NCI-H1048 (cell line): Measurements from ENCODE around the gene PPFIA2.

Experiments
- DNase-seq: peaks from one replicate; lab custom pipeline; 2025; lab: John Stamatoyannopoulos, UW

PPFIA2 gene

DNA sequence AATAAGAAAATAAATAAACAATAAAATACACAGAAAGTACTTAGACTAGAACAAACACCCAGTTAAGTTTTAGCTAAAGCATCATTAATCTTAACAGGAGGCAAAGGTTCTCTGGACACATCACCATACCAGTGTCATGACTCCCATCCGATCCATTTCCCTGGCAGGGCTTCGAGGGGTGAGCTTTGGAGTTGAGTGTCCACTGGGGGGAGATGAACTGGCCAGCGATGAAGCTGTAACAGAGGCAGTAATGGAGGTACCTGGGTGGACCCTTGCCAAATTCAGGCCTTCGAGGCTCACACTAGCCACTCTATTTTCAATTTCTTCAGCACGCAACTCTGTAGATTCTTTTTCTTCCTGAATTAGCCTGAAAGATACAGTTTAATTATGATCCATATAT, 411.7 kb downstream of the PPFIA2 start:
- no peak for DNase-seq

DNA sequence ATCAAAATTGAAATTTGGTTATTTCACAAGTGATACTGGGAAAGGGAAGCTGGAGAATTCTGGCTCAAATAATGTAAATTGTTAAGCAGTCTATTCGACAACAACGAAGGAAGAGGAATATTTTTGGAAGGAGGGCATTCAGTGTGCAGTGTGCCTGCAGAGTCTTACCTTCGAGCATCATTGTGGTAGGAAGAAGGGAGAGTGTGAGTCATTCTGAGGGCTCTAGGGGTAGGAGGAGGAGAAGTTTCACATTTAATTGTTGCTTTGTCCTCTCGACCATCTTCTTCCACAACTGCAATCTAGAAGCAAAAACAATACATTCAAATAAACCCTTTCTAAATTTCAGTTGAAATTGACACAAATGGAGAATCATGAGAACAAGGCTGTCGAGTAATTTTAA, 418.2 kb downstream of the PPFIA2 start:
- DNase-seq, result no peak

DNA sequence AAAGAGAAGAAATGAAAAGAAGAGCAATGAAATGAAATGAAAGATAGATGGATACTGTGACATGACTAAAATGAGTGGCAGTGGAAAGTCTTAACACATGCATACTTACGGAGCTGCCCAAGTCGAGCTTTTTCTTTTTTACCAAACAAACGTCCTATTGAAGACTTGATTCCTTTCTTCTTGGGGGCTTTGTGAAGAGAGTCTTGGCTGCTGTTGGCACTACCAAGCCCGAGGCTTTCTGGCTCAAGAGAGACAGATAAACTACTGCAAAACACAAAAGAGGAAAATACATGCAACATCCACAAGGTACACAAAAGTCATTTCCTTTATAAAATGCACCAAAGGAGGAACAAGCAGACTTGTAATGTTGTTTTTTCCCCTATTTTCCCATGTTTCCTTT, 420.1 kb downstream of the PPFIA2 start:
- DNase-seq, result no peak

DNA sequence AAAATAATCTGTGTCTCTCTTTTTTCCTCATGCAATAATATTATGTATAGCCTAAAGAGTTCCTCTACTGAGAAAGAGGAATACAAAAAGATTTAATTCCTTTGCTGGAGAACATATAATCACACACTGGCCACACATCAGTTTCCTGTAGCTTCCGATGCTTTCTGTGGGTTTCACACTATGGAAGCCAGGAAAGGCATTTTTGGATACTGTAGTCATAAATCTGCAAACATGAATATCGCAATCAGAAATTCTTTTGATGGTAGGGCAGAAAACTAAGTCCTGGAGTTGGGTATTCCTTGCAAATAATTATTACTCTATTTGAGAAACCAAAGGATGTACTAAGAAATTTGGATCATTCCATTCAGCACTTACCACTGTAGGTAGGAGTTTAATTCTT, 421.3 kb downstream of the PPFIA2 start:
- DNase-seq, result no peak

DNA sequence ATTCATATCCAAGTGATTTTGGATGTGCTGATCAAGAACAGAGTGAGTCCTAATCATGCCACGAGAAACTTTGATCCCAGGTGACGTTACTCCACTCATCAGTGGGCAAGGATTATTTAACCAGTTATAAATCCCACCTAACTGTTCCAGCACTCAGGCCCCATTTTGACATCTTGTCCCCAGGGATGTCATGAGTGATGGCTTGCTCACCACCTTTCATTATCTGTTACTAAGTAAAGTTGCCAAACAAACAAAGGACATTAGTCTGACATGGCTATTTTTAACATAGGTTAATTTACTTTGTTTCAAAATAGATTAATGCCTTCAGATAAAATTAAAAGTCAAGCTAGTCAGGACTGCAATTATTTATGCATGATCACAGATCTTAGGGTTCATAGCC, 425.3 kb downstream of the PPFIA2 start:
- no peak for DNase-seq

DNA sequence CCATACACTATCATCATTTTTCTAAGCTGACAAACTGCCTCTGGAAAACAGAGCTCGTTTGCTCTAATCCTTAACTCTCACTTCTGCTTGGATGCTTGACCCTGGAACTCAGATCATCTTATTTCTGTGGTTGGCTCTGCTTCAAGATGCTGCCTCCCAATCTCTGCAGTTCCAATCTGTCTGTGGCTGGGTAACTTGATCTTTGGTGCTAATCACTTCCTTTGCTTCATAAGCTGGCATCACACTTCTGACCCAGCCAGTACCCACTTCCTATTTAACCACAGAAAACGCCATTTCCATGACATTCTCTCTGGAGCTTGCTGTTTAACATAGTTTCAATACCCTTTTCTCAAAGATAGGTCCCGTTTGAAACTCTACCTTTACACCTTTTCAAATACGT, 427.1 kb downstream of the PPFIA2 start:
- DNase-seq, result no peak

DNA sequence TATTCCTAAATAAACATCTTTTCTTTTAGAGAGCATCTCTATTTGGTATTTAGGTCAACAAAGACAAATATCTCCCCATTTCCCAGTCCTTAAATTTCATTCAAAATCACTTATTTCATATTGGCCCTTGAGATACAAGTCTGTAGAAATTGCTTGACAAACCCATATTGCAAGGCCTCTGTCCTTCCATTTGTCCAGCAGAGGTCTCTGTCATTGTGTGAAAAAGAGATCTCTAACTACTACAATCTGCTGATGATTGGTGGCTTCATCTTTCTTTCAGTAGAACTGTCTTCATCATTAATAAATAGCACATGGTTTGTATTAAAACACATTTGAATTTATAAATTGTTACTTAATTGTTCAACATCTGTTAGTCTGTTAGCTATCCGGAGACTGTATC, 428.7 kb downstream of the PPFIA2 start:
- DNase-seq, result no peak

DNA sequence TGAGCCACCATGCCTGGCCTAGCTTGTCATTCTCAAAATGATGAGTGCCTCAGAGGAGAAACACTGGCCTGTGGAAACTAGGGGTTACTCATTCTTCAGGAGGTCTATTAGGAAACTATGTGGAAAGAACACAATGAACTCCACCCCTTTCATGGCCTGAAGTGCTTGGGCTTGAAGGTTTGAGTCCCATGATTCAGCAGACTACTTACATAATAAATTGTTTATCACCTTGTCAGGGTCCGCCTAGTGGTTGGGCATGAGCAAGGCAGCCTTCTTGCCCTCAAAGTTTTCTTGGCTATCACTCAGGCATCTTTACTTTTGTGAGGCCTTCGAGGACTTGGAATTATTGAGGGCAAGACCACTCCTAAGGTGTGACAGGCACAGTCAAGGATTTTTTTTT, 430.1 kb downstream of the PPFIA2 start:
- DNase-seq, result no peak

DNA sequence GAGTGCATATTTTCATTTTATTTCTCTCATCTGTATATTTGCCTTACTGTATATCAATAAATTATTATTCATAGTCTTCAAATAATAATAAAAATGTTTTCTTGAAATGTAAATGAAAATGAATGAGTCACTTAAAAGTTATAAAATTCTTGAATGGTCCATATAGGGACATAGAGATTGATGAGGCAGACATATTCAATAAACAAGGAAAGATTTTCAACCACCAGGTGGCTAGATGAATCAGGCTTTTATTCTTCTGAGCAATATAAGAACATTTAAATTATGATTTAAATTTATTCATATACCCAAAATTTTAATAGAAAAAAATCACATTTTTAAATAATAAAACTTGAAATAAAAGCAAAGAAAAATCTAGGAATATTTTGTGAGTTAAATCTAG, 431.7 kb downstream of the PPFIA2 start:
- DNase-seq, result no peak

DNA sequence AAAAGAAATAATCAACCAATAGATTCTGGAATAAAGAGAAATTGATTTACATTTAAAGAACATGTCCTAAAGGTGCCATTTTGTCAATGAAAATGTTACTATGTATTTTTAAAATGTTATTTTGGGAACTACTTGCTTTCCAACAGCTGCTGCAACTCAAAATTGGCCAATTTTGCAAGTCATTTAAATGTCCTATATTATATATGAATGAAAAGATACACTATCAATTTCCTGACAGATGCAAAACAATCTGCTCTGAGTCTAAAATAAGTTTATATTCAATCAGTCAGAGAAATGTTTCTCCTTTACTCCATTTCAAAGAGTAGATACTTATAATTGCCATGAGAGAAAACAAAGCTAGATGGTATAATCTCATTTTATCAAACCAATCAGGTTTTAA, 434.1 kb downstream of the PPFIA2 start:
- no peak for DNase-seq

DNA sequence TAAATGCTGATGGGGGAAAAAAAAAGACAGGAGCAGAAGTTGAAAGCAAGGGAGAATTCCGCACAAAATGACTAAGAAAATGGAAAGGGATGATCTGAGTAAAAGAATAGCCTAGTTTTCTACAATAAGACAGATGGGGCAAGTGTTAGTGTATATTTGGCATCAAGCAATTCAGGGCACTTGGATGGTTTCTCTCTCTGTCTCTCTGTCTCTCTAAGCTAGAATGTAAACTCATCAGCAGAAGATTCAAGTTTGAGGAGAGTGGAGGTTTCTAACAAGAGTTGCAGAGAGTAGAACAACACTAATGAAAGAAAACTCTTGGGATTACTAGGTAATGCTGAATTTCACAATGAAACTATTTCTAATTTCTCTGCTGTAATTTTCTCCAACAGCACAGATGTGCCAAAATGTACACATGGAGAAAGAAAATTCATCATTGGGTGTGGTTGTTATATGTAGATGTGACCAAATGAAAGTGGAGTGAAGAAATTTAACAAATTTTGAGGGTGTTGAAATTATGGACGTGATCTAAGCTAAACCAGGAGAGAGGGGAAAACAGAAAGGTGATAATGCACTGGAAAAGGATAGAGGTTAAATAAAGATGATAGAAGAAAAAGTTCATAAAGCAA, 444.1 kb downstream of the PPFIA2 start:
- no peak for DNase-seq

DNA sequence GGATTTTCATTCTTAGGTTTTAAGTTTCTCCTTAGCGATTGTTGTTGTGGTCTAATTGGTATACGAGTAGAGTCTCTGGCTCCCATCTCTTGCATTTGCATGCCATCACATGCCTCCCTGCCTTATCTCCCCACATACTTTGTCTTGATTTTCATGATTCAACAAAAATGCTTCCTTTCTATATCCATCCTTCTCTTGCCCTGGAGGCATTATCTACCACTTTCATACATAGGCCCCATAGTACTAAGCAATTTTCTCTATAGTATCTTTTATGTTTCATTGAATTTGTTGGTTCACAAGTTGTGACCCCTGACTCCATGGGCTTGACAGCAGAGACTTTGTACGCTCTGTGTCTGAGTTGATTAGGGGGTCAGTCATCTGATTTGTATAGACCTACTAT, 455.2 kb downstream of the PPFIA2 start:
- DNase-seq, result no peak

DNA sequence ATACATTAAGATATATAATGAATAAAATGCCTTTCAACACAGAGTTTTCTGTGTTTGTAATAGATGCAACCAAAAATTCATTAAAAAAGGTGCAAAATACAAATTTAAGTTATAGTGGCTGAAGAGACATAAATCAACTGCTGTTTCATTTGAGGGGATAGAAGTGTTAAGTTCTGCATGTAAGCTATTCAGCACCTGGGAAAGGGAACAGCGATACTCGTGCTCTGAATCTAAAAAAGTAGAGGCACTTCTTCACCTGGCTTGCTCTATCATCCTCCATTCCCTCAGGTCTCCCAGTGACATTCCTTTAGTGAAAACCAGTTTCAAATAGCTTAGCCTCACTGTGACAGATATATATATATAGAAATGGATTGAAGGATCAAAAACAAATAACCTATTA, 458.7 kb downstream of the PPFIA2 start:
- no peak for DNase-seq

DNA sequence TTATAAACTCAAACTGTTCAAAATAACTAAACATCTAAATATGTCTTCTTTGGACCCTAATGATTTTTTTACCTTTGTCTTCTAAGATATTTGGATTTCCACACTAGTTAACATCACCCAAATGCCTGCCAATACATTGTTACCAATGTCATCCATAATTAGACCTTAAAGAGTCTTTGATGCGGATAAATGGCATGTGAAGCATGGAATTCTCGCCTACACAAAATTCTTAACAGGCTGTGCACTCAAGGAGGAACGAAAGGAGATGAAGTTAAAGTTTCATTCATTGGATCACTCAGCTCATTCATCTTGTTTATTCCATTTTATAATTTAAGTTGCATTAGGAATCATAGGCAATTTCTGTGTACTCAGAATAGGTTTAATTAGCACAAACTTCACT, 461.5 kb downstream of the PPFIA2 start:
- no peak for DNase-seq

DNA sequence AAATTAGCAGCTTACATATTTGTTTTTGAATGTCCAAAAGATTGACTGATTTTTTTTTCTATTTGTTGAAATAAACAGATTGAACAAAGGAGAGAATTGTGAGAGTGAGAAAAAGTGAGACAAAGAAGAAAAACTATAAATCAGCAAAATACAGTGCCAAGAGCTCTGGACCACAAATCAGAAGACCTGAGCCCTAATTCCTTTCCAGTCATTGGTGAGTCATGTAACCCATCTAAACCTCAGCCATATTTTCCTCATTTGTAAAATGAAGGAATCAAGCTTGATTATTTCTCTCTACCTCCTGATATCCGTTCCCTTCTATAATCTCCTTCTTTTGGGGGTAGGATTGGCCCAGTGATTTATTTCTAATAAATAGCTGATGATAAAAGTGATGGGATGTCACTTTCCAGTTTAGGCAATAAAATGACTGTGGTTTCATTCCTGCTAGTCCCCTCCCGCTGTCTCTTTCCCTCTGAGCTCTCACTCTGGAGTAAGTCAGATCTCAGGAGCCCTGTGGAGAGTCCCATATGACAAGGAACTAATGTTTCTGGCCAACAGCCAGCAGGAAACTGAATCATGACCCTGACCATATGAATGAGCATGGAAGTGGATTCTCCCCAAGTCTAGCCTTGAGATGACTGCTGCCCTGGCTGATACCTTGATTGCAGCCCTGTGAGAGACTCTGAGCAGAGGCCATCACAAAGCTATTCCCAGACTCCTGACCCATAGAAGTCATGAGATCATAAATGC, 462.4 kb downstream of the PPFIA2 start:
- DNase-seq, result no peak

DNA sequence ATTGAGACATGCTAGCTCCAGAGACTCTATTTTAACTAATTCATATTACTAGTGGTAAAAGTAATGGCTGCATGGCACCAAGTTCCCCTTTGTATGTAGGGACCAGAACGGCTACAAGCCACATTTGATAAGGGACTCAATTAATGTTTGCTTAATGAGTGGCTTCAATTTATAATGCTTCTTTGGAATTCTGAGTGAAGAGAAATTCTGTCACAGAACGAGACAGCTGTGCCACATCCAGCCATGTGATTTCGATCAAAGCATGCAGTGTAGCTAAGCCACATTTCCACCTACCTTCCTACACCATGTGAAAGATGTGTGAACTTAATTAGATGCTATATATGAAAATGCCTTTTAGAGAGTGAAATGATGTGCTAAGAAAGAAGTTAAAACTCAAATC, 463.9 kb downstream of the PPFIA2 start:
- DNase-seq, result no peak

DNA sequence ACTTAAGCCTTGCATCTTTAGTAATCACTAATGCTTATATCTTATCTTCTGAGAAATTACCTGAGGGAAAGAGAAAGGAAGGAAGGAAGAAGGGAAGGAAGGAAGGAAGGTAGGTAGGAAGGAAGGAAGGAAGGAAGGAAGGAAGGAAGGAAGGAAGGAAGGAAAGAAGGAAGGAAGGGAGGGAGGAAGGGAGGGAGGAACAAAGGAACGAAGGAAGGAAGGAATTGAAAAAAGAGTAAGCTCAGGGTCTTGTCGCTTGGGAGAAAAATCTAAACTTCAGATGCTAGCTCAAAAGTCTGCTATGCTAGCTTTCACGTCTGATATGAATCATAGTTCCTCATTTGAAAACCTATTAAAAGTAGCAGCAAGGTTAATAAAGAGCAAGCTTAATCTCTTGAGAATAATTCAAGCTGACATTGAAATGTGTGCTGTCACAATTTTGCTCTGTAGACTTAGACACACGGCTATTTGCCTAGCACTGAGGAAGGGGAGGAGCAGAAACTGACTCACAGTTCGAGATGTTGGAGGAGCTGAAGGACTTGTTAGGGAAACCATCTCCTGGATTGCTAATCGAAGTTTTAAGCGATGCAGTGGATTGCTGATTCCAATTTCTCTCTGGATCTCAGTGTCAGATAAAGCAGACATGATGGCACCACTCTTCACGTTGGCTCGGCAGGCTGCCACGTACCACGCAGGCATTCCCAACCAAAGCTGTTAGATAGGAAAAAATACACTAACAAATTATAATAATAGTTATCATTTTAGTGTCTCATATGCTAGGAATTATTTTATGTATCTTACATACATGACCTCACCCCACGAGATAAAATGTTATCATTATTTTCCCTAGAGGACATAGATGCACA, 464.6 kb downstream of the PPFIA2 start:
- no peak for DNase-seq

DNA sequence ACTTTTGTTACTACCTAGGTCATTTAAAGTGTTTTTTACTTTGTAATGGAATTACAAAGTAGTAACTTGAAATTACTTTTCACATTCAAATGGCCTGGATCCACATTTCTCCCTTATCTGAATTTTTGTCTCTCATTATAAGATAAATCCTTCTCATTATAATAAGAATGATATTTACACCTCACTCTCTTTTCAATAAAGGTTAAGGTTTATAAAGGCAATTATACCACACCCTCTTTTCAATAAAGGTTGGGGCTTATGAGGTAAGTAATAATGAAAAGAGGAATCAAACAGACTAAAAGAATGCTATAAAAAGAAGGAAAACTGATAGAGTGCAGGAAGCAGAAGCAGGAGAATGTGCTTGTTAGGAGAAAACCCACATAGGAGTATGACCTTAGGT, 470.5 kb downstream of the PPFIA2 start:
- DNase-seq, result no peak

DNA sequence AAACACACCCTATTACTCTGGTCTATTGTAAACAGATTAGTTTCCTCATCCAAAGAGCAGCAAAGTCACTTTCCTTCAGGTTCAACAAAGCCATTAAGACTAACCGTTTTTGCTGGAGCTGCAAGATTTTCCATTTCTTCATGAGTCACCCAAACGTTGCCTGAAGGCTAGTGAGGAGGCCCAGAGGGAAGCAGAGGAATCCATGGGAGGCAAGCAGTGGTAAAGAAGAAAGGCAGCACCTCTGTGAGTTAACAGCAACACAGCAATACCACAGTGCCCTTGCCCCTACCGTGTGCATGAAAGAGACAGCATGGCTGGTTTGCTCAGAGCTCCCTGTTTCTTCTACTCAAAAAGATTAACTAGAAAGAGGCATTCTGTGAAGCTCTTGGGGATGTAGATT, 475.0 kb downstream of the PPFIA2 start:
- no peak for DNase-seq

DNA sequence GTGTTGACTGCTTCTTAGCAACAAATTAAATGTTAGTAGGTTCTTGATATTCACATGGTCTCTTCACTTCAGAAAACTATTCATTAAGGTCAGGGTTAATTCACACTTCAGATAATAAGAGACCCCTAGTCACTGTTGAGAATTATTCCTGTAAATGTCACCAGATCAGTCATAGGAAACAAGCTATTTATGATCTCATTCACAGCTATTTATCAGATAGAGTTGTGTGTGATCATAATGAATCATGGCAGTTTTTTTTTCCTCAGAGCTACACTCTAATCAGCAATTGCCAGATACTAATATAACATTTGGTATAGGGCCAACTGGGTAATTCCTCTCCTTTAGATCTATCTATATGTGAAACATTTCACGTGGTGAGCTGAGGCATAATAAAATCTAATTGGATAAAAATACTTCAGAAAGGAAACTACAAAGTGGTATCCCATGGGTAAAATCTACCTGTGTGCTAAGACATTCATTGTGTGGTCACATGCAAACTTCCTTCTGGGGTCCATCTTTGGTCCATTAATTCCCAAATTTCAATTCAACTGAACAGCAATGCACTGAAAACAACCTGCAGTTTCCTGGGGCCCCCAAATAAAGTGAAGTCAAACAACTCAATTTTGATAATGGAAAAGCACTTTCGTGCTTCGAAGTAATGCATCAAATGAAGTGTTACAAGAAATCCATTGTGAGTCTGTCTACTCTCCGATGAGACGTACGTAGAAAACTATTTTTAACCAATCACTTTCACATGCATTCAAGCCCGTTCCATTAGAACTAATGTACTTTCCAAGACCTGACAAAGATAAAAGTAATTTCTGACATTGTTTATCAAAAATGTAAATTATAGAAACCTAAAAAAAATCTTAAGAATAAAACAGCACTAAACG, 484.3 kb downstream of the PPFIA2 start:
- DNase-seq, result no peak

DNA sequence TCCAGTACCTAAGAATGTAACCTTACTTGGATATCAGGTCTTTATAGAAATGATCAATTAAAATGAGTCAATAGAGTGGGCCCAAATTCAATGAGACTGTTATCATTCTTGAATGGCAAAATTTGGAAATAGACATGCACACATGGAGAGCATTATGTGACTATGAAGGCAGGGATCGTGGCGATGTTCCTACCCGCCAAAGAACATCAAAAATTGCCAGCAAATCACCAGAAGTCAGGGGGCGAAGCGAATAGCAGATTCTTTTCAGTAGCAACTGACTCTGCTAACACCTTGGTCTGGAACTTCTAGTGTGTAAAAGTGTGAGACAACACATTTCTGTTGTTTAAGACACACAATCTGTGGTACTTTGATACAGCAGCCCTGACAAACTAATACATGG, 488.8 kb downstream of the PPFIA2 start:
- no peak for DNase-seq

DNA sequence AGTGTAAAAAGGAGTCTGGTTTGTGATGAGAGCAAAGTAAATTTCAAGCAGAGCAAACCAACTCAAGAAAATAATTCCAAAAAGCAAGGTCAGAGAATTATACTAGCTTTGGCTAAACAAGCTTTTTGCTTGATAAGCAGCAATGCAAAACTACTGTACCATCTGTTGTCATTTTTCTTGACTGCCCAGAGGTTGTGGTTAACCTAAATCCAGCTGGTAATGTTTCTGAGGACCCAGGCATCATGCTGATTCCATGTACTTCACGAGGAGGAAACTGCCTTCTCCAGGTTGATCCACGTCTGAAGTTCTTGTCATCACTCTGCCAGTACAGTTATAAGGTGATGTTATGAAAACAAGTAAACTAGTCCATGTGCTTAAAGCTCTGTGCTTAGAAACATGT, 496.1 kb downstream of the PPFIA2 start:
- no peak for DNase-seq
